HUDEP-2 (cell line): Measurements from ENCODE around the gene PHLDB1.
A peak's percentile ranks its signal among the peaks of the same experiment; 100 is the strongest.

Experiments used
- DNase-seq, 76 experiments: peaks; one replicate each; lab custom pipeline; 2025; ENCODE audit not compliant: unreplicated experiment in 76 of 76; lab: John Stamatoyannopoulos, UW

Gene PHLDB1

DNA sequence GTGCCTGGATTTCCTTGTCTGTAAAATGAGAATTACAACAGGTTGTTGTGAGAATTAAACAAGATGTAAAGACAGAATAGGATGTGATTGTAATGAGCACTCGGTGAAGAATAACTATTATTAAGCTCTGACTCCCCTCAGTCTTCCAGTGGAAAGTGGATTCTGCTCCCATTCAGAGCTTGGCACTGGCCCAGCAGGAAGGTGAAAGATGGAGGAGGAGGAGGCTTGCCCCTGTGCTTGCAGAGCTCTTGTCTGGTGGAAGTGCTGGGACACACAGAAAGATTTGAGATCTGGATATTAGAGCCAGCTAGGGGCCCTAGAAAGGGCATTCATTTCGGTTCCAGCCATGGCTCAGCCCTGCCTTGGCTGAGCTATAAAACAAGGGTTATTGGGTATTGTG lies 28.2 kb downstream of the PHLDB1 start:
- DNase-seq = no peak

DNA sequence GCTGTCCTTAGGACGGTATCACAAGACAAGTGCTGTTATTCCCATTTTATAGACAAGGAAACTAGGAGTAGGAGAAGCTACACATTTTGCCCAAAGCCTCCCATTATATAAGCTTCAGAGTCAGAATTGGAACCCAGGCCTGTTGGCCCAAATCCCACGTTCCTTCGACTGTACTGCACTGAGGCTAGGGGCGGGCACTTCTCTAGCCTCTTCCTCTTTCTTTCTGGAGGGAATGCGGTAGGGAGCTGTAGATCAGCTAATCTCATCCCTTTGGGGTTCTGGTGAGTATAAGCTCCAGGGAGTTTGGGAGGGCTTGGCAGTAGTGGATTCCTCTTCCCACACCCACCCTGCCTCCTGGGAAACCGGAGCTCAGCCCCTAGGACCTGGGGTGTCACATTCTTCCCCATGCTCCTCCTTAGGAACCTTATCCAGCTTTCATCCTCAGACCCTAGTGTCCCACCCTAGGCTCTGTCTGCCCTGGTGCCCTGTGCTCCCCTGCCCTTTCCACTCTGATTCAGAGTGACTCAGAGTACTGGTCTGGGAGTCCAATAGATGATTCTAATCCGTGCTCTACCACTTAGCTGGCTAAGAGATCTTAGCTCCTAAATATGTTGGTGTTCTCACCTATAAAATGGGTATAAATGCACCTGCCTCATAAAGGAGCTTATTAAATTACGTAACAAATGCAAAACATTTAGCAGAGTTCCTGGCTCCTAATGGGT lies 29.3 kb downstream of the PHLDB1 start:
- DNase-seq = no peak

DNA sequence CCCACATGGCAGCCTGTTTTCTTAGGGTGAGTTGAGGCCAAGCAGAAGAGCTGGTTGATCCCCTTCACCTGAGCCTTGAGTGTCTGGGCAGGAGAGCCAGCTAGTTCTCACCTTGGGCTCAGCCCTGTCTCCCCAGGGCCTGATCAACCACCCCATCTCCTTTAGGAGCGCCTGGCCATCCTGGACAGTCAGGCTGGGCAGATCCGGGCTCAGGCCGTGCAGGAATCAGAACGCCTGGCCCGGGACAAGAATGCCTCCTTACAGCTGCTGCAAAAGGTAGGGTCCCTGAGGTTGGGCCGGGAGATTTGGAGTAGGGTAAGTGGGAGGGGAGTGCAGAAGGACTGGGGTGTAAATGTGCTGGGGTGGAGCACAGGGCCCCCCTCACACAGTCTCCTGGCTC lies 31.3 kb downstream of the PHLDB1 start:
- DNase-seq = no peak

DNA sequence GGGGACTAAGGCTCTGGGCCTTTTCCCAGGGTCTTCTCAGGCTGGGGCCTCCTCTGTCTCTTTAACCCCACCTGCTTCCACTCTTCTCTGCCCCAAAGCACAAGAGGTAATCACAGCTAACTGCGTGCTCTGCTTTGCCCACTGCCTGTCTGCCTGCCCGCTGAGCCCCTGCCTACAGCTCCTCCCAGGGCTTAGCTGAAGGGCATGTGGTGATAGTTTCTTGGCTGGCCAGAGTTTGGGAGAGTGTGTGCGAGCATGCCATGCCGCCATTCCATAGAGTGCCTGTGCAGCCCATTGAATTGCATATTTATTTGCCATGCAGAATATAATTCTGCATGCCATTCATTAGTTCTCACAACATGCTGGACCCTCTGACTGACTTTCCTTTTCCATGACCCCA lies 32.5 kb downstream of the PHLDB1 start:
- no peak for DNase-seq

DNA sequence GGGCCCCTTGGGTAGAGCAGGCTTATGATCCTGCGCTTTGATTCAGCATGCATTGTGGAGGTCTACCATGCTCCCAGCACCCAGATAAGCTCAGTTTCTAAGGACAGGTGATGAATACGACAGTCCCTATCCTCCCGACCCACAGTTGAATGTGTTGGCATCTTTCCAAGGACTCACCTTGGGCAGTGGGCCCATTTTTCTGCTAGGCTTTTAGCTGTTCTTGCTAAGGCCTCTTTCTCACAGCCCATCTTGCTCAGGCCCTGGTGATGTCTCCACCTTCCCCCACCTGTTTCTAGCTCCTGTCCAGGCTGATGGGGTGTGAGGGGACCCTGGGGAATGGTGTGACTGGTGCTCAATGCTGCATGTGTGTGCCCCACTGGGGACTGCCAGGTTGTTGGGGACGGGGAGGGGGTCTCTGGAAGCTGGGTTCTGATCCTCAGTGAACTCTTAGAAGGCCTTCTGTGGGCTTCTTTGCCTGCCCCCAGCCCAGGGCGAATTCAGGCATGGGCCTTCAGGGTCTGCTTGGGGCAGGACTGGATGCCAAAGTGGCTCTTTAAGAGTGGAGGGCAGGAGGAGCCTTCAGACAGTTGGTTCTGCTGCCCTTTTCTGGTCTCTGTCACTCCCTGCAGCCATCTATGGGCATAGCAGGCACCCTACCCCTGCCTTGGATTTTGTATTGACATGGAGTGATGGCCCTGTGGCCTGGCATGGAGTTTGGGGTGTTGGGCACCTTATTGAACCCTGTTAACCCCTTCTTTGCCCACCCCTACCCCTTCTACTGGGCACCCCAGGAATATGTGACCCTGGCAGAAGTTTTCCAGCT lies 33.1 kb downstream of the PHLDB1 start:
- peak in 3 of 76 experiments; percentile 15 to 19 (median 16) for DNase-seq

DNA sequence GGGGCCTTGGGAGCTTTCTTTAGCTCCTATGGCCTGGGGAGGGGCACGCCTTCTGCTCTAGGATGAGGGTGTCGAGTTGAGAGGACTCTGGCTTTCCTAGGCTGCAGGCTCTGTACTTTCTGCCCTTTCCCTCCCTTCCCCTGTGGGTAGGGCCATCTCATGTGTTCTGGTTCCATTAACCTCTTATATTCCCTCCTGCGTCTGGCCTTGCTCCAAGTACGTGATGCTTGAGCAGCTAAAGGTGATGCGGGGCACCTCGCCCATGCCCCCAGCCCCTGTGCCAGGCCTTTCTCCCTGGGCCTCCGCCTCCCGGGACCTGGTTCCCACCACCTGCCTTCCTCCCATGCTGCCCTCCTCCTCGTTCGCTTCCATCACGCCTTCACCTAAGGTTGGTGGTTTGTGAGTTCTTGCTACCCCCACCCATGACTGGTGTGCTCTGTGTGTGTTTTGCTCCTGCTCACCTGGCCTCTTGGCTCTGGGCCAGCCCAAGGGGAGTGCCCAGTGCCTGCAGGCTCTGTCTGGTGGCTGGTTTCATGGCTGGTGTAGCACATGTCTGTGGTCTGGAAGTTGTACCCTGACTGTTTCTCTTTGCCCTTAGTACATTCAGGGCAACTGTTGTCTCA lies 34.1 kb downstream of the PHLDB1 start:
- DNase-seq = no peak

DNA sequence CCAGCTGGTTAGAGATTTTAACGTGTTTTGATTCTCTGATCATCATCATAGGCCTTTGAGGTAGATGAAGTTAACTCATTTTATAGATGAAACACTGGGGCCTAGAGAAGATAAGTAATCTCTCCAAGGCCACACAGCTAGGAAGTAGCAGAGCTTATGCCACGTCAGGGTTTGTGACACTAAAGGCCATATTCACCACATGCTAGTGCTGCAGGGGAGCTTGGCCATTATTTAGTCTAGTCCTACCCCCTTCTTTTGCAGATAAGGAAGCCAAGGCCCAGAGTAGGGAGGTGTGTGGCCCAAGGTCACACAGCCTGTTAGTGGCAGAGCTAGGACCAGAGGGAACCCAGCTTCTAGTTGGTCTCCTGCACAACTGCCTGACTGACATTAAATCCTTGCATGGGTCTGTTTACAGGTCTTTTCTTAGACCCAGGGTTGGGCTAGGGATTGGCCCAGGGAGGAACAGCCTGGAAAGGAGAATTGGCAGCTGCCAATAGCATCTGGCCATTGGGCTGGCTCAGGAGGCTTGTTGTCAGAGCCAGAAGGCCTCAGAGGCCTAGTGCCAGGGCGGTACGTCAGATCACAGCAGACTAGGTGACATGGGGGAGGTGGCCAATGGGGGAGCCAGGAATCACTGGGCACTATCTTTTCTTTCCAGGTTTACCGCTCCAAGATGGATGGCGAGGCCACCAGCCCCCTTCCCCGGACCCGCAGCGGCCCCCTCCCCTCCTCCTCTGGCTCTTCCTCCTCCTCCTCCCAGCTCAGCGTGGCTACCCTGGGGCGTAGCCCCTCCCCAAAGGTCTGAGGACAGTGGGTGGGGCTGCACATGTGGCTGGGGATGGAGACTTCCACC lies 36.0 kb downstream of the PHLDB1 start:
- DNase-seq = peak in 2 of 76 experiments; percentile 7 to 19

DNA sequence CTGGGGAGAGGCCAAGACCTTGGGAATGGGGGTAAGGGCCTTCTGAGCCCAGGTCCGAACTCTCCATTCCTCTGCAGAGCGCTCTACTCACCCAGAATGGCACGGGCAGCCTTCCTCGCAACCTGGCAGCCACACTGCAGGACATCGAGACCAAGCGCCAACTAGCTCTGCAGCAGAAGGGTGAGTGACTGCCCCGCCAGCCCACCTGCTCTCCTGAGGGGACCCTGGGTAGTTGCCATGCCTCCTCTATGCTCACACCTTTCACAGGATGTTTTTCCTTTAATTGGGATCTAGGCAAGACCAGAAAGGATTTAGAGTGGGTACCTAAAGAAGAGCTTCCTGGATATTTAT lies 36.6 kb downstream of the PHLDB1 start:
- no peak for DNase-seq

DNA sequence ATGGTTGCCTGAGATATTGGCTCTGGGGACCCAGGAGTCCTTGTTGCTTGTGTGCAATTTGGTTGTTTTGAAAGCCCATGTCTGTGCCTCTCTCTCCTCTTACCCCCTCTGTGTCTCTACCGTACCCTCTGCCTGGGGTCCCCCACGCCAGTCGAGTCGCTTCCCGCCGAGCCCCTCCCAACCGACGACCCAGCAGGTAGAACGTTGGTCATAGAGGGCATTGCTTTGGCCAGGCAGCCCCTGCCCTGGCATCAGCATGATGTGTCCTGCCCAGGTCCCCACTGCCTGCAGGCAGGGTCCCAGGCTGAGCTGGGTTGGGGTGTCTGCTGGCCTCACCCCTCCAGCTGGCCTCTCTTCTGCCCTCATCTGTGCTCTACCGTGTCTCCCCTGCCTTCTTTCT lies 37.1 kb downstream of the PHLDB1 start:
- DNase-seq = no peak

DNA sequence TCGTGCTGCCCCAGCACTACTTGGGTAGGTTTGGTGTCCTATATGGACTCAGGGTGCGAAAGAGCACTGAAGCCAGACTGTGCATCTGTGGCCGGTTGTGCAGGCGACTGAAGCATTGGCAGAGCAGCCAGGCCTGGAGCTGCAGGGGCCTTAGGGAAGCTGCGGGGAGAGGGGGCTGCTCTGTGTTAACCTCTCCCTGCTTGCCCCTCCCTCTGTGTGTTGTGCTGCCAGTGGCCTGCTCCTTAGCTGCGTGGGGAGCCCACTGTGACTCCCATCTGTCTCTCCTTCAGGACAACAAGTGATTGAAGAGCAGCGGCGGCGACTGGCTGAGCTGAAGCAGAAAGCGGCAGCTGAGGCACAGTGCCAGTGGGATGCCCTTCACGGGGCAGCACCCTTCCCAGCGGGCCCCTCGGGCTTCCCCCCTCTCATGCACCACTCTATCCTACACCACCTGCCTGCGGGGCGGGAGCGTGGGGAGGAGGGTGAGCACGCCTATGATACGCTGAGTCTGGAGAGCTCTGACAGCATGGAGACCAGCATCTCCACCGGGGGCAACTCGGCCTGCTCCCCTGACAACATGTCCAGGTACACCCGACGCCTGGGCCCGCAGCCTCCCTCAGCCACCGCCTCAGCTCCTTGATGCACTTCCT lies 37.8 kb downstream of the PHLDB1 start:
- DNase-seq = no peak

DNA sequence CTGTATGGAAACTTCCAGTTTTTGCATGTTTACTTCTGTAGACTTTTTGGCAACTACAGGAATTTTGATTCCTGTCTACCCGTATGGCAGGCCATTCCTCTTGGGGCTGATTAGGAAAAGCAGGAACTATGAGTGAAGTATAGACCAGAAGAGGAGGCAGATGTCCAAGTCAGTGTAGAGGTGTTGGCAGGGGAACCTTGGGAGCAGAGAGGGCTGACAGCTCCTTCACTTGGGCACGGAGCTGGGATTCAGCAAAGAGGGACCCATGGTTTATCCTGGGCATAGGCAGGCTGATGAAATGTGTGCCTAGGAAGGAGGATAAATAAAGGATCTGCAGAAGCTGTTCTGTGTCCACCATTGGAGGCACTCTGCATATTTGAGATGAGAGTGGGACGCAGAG lies 39.0 kb downstream of the PHLDB1 start:
- no peak for DNase-seq

DNA sequence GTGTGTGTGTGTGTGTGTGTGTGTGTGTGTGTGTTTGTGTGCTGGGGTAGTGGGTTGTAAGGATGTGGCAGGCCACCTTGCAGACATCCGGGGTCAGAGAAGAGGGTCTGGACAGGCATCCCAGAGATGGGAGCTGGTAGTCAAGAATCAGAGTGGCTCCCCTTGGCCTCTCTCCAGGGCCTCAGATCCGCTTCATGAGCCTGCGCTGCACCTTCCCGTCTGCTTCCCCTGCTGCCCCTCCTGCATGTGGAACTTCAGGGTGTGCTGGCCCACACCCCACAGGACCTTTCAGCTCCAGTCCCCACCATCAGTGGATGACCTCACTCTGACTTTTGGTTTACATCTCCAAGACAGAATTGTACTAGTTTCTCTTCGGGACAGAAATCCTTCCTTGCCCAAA lies 40.9 kb downstream of the PHLDB1 start:
- no peak for DNase-seq

DNA sequence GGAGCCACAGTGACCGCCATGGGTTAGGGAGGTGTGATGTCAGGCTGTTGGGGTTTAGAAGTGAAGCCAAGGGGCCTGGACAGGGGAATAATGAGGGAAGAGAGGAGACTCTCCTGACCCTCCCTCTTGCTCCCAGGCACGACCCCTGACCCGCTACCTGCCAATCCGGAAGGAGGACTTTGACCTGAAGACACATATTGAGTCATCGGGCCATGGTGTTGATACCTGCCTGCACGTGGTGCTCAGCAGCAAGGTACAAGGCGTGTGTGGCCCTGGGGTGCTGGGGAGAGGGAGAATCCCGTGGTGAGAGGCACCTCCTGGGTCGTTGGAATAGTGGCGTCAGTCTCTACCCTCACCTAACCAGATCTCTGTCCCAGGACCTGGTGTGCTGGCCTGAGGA lies 42.5 kb downstream of the PHLDB1 start:
- DNase-seq = no peak

DNA sequence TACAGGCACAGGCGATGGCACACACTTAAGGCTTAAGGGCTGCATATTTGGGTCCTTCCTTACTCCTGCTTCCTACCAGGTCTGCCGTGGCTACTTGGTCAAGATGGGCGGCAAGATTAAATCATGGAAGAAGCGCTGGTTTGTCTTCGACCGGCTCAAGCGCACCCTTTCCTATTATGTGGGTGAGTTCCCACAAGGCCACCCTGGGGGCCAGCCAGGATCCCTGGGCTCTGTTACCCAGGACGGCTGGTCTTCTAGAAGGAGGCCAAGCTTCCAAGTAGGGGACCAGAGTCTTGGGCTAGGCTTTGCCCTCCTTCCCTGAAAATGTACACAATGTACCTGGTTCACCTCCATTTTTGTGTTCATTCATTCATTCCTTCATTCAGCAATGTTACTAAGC lies 43.0 kb downstream of the PHLDB1 start:
- no peak for DNase-seq

DNA sequence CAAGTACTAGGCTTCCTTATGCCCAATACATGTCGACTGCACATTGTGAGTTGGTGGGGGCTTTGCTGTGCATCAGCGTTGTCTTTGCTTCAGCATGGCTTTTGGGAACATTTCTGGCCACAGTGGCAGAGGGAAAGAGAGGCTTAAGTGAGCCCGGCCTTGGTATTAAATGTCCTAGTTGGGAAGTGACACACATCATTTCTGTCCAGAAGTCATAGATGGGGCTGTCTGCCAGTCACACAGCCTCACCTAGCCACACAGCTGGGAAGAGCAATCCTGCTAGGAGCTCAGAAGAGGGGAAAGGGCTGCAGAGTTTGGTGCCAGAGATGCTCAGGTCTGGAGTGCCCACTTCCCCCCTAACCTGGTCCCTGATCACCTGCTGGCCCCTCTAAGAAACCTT lies 44.4 kb downstream of the PHLDB1 start:
- DNase-seq = no peak

DNA sequence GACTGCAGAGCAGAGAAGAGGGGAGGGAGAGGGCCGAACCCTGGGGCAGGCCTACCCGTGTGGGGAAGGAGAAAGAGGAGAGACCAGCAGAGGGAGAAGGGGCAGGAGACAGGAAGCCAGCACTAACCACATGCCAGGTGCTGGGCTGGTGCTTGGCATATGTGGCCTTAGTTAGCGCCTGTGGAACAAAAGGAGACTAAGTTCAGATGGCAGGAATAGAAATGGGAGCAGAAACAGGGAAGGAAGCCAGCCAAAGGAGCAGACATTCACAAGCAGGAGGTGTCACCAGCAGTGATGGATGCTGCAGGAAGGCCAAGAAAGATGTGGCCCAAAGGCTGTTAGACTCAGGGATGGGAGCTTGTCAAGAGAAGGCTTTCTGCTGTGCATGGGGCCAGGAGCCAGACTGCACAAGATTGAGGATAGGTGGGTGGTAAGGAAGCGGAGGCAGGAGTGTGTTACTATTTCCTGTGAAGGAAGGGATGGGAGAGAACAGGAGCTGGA lies 45.3 kb downstream of the PHLDB1 start:
- DNase-seq = no peak

DNA sequence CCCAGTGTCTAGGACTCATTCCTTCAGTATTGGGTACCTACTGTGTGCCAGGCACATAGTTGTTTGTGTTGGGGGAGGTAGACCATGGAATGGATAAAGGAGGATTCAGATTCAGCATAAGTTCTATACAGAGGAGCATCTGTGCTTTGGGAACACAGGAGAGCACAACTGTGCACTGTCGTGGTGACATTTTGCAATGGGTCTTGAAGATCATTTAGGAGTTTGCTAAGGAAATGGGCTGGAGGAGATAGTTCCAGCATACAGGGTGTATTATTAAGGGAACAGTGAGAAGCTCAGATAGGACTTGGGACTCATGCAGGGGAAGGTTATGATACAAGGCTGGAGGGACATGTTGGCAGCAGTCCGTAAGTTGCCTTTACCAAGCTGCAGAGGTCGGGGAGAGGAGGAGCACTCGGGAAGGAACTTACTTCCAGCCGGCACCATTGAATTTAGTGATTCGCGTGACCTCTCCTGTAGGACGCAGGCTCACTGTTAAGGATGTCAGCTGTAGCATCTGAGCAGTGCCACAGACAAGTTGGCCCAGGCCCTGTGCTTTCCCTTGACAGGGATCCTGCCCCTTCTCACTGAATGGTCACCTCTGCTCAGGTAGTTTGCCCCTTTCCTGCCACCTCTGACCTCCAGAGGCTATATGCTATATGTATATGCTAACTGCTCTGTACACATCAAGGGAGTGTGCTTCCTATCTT lies 46.4 kb downstream of the PHLDB1 start:
- DNase-seq = no peak

DNA sequence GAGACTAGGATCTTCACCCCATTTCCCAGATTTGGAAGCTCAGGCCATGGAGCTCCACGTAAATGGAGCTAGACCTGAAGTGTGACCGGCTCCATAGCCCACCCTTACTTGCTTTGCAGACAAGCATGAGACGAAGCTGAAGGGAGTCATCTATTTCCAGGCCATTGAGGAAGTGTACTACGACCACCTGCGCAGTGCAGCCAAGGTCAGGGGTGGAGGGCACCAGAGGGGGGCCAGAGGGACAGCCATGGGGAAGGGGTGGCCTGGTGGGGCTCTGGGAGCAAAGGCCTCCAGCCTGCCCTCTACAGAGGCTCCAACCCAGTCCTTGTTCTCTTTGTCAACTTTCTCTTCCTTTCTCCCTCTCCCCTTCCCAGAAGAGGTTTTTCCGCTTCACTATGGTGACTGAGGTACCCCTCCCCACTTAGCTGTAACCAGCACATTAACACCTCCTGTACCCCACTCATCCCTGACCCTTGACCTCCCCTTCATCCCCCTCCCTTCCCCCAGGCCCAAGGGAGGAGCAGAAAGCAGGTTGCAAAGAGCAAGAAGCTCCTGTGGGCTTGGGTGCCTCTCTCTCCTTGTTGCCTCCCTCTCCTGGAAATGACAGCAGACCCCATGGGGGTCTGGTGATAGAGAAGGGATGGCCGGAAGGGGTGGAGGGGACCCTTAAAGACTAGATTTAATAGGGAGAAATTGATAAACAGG lies 48.2 kb downstream of the PHLDB1 start:
- DNase-seq = no peak

DNA sequence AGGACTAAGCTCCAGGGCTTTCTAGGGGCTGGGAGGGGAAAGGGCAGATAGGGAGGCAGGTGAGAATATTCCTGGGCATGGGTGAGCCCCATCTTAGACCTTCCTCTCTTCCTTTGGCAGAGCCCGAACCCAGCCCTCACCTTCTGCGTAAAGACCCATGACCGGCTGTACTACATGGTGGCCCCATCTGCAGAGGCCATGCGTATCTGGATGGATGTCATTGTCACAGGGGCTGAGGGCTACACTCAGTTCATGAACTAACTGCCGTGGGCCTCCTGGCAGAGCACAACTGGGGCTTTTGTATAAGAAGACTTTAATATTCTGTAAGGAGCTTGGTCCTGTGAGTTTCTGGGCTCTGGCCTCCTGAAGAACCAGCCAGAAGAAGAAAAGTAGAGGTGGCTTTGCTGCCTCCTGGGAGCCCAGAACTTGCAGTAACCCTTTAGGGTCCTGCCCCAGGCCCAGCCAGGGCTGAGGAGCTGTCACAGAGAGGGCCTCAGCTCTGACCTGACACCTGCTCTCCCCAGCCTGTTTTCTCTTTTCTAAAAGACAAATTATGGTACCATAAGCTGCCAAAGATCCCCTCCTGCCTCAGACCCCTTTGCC lies 49.2 kb downstream of the PHLDB1 start:
- no peak for DNase-seq
